AG08396 (cell line): ENCODE data around the gene MACC1.

ENCODE experiments used
- DNase-seq: peaks from one replicate; pipeline ENCODE4 v3.0.0; 2012; ENCODE audit warnings: low spot score, mixed read lengths

The MACC1 gene, protein sequence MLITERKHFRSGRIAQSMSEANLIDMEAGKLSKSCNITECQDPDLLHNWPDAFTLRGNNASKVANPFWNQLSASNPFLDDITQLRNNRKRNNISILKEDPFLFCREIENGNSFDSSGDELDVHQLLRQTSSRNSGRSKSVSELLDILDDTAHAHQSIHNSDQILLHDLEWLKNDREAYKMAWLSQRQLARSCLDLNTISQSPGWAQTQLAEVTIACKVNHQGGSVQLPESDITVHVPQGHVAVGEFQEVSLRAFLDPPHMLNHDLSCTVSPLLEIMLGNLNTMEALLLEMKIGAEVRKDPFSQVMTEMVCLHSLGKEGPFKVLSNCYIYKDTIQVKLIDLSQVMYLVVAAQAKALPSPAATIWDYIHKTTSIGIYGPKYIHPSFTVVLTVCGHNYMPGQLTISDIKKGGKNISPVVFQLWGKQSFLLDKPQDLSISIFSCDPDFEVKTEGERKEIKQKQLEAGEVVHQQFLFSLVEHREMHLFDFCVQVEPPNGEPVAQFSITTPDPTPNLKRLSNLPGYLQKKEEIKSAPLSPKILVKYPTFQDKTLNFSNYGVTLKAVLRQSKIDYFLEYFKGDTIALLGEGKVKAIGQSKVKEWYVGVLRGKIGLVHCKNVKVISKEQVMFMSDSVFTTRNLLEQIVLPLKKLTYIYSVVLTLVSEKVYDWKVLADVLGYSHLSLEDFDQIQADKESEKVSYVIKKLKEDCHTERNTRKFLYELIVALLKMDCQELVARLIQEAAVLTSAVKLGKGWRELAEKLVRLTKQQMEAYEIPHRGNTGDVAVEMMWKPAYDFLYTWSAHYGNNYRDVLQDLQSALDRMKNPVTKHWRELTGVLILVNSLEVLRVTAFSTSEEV

GRCh38 chr7:20217193-20217948, at the start of gene MACC1:
Gene MACC1 (minus strand): TSS chr7:20217384. CDS start chr7:20161862, 55,522 bp downstream.
- DNase-seq = no peak

DNA sequence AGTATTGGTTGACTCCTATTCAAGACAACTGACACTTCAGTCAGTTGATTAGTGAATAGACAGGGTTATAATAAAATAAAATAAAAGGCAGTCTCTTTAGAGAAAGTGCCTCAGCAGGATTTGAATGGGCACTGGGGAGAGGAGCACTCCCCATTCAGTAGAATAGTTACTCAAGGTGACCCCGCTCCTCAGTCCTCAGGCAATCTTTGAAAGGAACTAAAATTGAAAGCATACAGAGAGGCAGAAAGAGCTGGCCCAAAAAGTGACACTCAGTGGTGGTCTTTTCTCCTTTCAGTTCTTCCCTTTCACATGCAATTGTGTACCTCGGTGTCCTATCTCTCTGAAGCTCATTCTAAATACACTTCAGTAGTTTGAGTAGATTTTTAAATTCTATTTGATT, 47.4 kb upstream of the MACC1 start:
- DNase-seq = no peak

DNA sequence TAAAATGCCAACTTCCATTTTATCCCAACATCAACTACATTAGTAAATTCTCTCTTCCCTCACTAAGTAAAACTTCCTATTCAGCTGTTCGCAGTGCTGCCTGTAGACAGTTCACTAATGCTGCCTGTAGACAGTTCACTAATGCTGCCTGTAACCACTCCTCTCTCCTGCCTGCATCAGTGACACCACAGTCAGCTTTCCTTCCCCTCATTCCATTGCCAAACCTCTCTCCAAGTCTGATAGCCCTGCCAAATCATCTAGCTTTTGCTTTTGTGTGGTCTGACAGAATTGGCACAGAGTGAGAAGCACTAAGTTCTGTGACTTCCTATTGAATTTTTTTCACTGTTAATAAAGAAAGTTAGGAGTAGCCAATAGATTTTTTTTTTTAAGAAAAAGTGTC, 43.0 kb upstream of the MACC1 start:
- no peak for DNase-seq

GRCh38 chr7:20257212-20257611, 40.0 kb upstream of the MACC1 start:
- DNase-seq = no peak

DNA sequence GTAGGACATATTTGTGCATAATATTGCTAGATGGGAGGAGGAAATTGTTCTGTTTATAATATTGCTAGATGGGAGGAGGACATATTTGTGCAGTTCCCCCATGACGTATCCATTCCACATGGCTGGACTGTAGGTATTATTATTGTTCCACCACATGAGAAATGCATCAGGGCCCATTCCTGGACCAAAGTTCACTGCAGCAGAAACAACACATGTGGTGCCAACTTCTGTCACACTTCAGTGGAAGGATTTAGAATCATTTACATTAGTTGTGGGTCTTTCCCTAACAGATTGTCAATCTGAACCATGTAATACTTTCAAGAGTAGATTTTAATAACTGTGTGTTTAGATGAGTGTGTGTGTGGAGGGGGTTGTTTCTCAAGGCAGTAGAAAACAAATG, 32.7 kb upstream of the MACC1 start:
- no peak for DNase-seq

DNA sequence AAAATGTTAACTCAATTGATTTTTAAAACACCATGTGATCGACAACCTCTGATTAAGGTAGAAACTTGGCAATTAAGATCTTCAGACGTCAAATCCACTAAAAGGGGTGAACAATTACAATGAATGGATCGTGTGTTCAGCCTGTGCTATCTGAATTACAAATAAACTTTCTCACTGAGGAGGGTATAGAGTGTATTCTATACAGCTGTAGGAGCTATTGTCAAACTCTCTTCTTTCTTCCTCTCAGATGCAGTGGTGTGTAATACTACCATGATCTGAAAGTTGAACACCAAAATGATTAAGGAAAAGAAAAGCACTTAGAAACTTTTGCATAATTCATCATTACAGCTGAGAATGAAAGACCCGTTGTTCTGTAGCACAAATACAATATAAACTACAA, 32.2 kb upstream of the MACC1 start:
- no peak for DNase-seq

- no peak for DNase-seq
These were observed 29.1 kb upstream of the MACC1 start for GRCh38 chr7:20246236-20246635.

- no peak for DNase-seq
These were observed 27.3 kb upstream of the MACC1 start for GRCh38 chr7:20244334-20245120.

GRCh38 chr7:20241911-20242261, 24.7 kb upstream of the MACC1 start:
- DNase-seq = no peak

DNA sequence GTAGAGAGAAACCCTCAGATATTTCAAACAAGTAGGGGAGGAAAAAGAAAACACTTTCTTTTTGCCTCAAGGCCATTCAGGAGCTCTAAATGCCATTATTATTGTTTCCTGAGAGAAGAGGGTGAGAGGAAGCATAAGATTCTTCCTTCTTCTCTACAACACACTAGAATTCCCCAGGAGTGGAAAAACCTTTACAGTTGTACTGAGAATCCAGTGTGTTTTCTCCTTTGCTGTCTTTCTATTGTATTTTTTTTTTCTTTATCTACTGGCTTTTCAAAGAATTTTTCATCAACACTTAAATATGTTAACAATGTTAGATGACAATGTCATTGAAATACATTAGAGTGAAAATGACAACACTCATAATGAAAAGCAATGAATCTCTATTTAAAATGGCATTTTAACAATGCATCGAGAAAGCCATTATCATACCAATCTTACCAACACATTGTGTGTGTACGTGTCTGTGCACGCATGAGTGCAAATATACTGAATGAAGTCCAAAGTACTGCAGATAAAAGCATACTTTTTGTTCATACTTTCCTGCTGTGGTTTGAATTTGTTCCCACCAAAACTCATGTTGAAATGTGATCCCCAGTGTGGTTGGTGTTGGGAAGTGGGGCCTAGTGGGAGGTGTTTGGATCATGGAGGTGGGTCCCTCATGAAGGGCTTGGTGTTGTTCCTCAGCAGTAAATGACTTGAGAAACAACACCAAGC, 24.2 kb upstream of the MACC1 start:
- DNase-seq = no peak

DNA sequence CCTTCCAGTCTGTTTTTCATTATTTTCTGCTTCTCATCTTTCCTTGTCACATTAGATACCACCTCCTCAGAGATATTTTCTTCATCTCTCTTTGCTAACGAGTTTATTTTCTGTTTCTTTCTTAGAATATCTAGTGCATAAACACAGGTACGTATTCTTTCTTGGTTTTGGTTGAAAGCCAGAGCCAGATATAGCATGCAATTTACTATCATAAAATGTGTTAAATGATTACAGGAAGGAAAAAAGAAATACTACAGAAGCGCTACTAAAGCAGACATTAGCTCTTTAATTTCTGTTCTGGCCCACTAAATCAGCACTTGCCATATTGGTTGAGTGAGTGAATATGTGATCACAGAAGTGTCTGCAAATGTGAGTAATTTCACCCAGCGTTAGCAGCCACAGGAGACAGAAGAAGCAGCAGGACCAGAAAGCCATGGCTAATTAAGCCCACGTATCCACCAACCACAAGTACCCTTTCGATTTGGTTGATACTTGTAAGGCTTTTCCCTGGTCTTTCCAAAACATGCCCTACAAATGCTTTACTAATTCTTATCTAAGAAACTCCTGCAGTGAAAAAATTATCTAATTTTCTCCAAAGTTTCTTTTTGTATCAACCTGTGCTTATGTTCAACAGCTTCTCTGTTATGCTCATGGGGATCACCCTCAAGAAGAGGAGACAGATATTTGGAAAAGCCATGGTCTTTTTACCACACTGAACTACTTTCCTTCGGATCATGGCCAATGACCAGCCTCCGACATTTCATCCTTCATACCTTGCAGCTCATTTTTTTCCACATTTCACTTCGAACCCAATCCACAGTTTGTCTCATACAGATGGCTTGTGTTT, 23.1 kb upstream of the MACC1 start:
- no peak for DNase-seq

GRCh38 chr7:20238754-20239324, 21.7 kb upstream of the MACC1 start:
- no peak for DNase-seq

GRCh38 chr7:20238194-20238753, 21.1 kb upstream of the MACC1 start:
- DNase-seq = no peak

DNA sequence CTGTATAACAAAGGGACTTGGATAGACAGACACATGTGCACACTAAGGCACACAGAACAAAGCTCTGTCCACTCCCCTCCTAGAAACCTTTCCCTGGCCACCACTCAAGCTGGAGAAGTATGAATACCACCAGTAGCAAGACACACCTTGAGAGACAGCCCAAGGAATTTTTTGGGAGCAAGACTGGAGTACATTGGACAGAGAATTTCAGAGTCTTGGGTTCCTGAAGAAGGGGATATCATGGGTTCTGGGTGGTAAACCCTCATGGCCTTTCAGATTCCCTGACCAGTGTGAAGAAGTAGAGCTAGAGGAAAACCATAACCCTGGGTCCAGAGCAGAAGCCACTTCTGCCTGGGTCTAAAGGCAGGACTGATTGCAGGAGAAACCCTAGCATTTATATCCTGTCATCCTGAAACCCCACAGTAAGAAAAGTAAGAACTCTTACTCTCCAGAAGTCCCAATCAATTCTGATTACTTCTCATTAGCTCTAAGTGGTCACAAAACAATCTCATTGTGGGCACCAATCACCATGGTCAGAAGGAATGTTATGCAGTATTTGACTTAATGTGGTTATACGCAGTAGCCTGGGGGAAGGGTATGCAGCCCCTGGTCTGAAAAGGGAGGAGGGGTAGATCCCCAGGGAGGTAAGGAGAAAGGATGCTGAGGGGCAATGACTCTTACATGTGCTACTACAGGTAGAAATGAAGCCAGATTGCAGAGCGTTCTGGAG, 20.4 kb upstream of the MACC1 start:
- no peak for DNase-seq

- no peak for DNase-seq
These were observed 19.6 kb upstream of the MACC1 start for GRCh38 chr7:20236790-20237189.

DNA sequence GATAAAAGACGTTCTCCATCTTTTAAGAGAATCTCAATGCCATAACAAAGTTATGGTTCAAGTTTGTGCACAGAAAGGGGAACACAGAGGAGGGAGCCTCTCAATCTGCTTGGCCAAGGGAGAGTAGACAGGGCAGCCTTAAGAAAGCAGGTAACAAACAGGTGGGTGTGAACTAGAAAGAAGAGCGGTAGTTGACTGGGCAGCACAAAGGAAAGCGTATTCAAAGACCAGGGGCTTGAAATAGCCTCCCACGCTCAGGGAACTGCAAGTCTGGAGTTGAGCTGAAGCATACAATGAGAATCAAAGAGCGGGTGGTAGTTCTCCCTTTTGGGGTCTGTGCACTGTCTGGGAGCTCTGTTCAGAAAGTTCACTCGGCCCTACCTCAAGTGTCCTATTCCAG, 18.9 kb upstream of the MACC1 start:
- no peak for DNase-seq

DNA sequence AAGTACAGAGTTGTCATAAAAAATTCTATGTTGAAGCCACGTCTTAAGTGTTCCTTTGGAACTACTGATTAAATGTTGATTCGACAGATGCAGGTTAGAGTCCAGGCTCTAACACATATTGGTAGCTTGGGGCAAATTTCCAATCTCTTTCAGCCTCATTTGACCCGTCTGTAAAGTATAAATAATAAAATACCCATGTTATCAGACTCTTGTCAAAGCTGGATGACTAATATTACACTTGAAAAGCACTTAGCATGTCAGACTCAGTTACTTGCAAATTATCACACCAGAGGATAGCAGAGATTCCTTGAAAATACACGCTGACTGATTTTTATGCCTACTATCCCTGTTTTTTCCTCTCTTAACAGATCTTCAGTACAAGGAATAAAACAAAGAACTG, 18.1 kb upstream of the MACC1 start:
- no peak for DNase-seq

DNA sequence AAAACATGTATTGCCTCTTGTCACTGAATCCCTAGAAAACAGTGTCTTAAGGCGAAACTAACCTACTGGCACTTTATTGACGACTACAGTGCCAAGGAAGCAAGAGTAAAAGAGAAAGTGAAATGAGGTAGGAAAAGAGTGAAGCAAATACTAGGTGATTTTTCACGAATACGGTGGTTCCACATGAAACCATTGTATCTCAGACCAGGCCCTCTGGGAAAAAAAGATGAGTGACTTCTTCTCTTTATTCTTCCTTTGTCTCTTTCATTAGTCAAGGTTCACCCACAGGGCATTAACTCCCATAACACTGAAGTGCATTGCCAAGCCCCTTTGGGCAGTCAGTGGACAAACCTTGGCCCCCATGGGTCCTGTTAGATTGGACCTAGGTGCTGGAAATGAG, 16.2 kb upstream of the MACC1 start:
- DNase-seq = no peak

- DNase-seq = no peak
These were observed 15.7 kb upstream of the MACC1 start for GRCh38 chr7:20232848-20233247.
